MM.1S (cell line): ENCODE measurements around the gene ALB.

Source experiments
- CTCF ChIP-seq: fragments of 300-600 bp; sonication (generic); IDR thresholded peaks from 2 replicates; pipeline ENCODE4 v1.5.1; 2016; ENCODE audit warnings: antibody characterized with exemption, low read length, mixed read lengths
- EZH2 ChIP-seq: fragments of 300-600 bp; sonication (generic); optimal IDR thresholded peaks from 2 replicates; pipeline ENCODE3; 2017; ENCODE audit warnings: low read depth, mild to moderate bottlenecking, antibody characterized with exemption, low read length, mixed read lengths
- EZH2phosphoT487 ChIP-seq: fragments of 300-600 bp; sonication (generic); IDR thresholded peaks from 2 replicates; pipeline ENCODE4 v1.6.1; 2018; ENCODE audit warnings: antibody characterized with exemption, low read length

DNA sequence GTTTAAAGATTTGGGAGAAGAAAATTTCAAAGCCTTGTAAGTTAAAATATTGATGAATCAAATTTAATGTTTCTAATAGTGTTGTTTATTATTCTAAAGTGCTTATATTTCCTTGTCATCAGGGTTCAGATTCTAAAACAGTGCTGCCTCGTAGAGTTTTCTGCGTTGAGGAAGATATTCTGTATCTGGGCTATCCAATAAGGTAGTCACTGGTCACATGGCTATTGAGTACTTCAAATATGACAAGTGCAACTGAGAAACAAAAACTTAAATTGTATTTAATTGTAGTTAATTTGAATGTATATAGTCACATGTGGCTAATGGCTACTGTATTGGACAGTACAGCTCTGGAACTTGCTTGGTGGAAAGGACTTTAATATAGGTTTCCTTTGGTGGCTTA is 1.1 kb downstream of the ALB start:
- no peak for TF ChIP-seq CTCF
- TF ChIP-seq EZH2phosphoT487, result no peak
- TF ChIP-seq EZH2, result no peak
